ENCODE measurements around the gene ARL8B.
"Not testable (repeated sequence)": the region's sequence is repeated elsewhere in the genome, so short reads cannot be mapped to it uniquely, and the experiment has no call there.

The ARL8B gene

GRCh38 chr3:5165698-5166097 lies 43.6 kb downstream of the ARL8B start:
- DNase-seq (ENCODE audit: low read depth in 1 of 2, low spot score in 1 of 2), result no peak
- in situ Hi-C loops (cut with HindIII; ENCODE audit: low pct_unique_long_range_greater_than_20kb, low sequenced_read_pairs), result no loop called here
- no peak for TF ChIP-seq JUND (IDR thresholded peaks at IDR 0.05; ENCODE audit: low read depth)

GRCh38 chr3:5166846-5167245 lies 44.8 kb downstream of the ARL8B start:
- in situ Hi-C loops (cut with HindIII; ENCODE audit: low pct_unique_long_range_greater_than_20kb, low sequenced_read_pairs), result no loop called here
- DNase-seq (ENCODE audit: low read depth in 1 of 2, low spot score in 1 of 2), result no peak
- no peak for TF ChIP-seq JUND (IDR thresholded peaks at IDR 0.05; ENCODE audit: low read depth)

DNA sequence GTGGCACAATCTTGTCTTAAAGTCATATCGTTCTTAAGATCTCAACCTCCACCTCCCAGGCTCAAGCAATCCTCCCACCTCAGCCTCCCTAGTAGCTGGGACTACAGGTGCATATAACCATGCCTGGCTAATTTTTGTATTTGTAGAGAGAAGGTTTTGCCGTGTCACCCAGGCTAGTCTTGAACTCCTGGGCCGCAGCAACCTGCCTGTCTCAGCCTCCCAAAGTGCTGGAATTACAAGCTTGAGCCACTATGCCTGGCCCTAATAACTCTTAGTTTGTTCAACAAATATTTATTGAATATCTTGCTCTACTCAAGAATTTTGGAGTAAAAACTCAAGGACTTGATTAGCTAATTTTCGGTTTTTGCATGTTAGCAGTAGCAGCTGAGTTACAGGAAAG lies 46.0 kb downstream of the ARL8B start:
- TF ChIP-seq JUND (IDR thresholded peaks at IDR 0.05; ENCODE audit: low read depth), result no peak
- DNase-seq (ENCODE audit: low read depth in 1 of 2, low spot score in 1 of 2), result no peak
- in situ Hi-C loops (cut with HindIII; ENCODE audit: low pct_unique_long_range_greater_than_20kb, low sequenced_read_pairs), result no loop called here

DNA sequence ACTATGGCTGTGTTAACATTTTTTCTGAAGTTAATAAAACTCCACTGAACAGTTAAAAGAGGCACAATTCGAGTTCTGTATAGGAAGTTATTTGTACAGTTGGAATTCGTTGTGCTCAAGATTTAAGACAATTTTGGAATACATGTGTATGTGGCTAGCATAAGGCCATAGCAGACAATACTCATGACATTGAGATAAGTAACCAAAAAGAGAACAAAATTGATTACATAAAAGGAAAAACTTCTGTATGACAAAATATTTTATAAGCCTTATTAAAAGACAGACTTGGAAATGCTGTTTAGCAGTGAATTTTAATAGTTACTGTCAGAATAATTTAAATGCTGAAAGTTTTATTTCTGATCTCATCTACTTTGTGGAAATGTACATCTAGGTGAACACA lies 47.7 kb downstream of the ARL8B start:
- DNase-seq (ENCODE audit: low read depth in 1 of 2, low spot score in 1 of 2), result no peak
- no peak for TF ChIP-seq JUND (IDR thresholded peaks at IDR 0.05; ENCODE audit: low read depth)
- in situ Hi-C loops (cut with HindIII; ENCODE audit: low pct_unique_long_range_greater_than_20kb, low sequenced_read_pairs), result no loop called here

DNA sequence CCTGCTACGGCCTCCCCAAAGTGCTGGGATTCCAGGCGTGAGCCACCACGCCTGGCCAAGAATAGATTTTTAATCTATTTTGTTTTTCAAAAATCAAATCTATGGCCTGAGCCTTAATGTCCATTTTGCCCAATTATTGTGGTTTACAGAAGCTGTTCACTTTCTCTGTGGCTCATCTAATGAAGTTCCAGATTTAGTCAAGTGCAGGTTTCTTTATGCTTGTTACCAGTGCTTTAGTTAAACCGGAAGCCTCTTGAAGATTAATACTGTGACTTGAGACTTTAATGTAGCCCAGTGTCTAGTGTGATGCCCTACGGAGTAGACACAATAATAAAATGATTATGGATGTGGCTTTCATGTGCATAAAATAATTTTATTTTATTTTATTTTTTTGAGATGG lies 48.9 kb downstream of the ARL8B start:
- no peak for TF ChIP-seq JUND (IDR thresholded peaks at IDR 0.05; ENCODE audit: low read depth)
- no peak for DNase-seq (ENCODE audit: low read depth in 1 of 2, low spot score in 1 of 2)
- in situ Hi-C loops (cut with HindIII; ENCODE audit: low pct_unique_long_range_greater_than_20kb, low sequenced_read_pairs), result no loop called here

DNA sequence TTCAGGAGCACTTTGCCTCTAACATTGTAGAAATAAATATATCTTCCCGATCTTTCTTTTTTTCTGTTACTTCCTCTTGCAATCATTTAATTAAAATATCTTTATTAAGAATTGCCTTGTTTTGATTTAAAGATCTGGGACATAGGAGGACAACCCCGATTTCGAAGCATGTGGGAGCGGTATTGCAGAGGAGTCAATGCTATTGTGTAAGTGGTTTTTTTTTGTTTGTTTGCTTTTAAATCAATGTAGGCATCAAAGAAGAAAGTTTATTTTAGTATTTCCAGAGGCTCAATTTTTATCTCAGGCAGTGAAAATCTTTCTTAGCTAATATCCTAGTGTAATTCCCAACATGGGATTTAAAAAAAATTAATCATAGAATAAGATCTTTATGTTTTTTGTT lies 49.9 kb downstream of the ARL8B start:
- TF ChIP-seq JUND (IDR thresholded peaks at IDR 0.05; ENCODE audit: low read depth), result no peak
- DNase-seq (ENCODE audit: low read depth in 1 of 2, low spot score in 1 of 2), result no peak
- in situ Hi-C loops (cut with HindIII; ENCODE audit: low pct_unique_long_range_greater_than_20kb, low sequenced_read_pairs), result no loop called here

DNA sequence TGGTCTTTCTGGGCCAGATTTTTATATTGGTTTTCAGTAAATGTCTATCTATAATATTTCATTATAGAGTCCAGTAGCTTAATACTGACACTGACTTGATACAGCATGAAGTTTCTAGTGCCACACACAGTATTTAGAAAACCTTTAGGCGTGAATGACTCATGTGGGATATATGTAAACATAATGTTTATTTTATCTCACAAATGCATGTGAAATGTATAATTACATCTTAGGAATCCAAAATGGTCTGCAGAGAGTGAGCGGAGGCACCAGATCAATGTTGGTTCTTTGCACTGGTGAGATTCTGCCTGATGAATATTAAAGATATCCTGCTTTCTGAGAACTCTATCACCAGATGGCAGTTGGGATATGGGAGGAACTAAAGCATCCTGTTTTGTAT lies 56.9 kb downstream of the ARL8B start:
- in situ Hi-C loops (cut with HindIII; ENCODE audit: low pct_unique_long_range_greater_than_20kb, low sequenced_read_pairs); DNase-seq (ENCODE audit: low read depth in 1 of 2, low spot score in 1 of 2): not testable (repeated sequence)

DNA sequence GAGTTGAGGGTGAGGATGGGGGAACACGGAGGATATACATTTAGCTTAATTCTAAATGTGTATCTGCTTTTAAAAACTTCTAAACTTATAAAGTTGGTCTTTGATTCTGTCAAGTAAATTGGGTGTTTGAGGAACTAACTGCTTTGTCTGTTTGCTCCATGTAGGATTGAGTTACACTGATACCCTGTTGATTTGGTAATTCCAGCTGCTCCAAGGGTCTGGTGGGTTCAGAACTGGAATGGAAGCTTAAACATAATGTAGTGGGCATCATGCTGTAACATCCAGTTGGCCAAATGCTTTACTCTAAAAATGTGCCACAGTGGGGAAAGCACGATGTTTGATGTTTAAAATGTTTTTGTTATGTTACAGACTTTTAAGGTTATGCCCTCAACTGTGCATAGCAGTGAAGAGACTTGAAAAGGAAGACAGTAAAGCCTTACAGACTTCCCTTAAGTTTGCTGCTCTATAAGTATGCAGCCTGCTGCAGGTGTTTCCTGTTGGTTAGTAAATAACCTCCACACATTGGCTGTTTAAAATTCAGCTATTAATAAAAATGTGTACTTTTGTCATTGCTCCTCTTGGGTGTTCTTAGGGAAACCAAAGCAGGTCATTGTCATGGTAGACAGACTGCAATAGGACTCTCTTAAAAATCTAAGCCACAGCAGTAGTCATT lies 59.5 kb downstream of the ARL8B start:
- DNase-seq (ENCODE audit: low read depth in 1 of 2, low spot score in 1 of 2), result no peak
- in situ Hi-C loops (cut with HindIII; ENCODE audit: low pct_unique_long_range_greater_than_20kb, low sequenced_read_pairs), result no loop called here
- TF ChIP-seq JUND (IDR thresholded peaks at IDR 0.05; ENCODE audit: low read depth), result no peak

DNA sequence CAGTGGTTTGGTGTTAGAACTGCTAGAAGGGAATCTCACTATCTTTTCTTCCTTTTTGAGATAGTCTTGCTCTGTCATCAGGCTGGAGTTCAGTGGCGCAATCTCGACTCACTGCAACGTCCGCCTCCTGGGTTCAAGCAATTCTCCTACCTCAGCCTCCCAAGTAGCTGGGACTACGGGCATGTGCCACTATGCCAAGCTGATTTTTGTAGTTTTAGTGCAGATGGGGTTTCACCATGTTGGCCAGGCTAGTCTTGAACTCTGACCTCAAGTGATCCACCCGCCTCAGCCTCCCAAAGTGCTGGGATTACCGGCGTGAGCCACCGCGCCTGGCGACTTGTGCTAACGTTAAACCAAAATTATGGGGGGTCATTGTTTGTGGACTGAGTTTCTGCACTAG lies 61.6 kb downstream of the ARL8B start:
- in situ Hi-C loops (cut with HindIII; ENCODE audit: low pct_unique_long_range_greater_than_20kb, low sequenced_read_pairs); DNase-seq (ENCODE audit: low read depth in 1 of 2, low spot score in 1 of 2): not testable (repeated sequence)

GRCh38 chr3:5184499-5184898 lies 62.4 kb downstream of the ARL8B start:
- in situ Hi-C loops (cut with HindIII; ENCODE audit: low pct_unique_long_range_greater_than_20kb, low sequenced_read_pairs), result no loop called here
- TF ChIP-seq JUND (IDR thresholded peaks at IDR 0.05; ENCODE audit: low read depth), result no peak
- DNase-seq (ENCODE audit: low read depth in 1 of 2, low spot score in 1 of 2), result no peak

DNA sequence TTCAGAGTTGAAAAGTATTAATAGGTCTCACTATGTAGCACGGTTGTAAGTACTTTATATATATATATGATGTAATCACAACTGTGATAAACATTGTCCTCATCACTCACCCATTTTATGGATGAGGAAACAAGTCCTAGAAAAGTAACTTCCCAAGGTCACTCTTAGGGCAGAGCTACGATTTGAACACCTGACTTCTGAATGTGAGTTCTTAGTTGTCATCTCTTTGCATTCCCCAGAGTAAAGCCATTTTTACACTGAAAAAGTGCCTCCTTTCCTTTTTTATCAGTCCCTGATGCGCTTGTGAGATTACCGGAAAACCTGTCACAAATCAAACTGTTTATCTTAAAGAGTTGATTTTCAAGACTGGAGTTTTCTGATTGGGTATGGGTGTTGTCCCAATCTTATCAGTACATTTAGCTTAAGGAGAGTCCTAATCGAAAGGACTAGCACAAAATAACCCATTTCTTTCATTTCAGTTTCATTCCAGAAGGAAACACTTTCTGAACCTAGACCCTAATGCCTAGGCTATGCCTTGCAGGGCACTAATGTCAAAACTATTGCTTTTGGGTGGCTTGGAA lies 63.1 kb downstream of the ARL8B start:
- no peak for DNase-seq (ENCODE audit: low read depth in 1 of 2, low spot score in 1 of 2)
- TF ChIP-seq JUND (IDR thresholded peaks at IDR 0.05; ENCODE audit: low read depth), result no peak
- in situ Hi-C loops (cut with HindIII; ENCODE audit: low pct_unique_long_range_greater_than_20kb, low sequenced_read_pairs), result no loop called here

DNA sequence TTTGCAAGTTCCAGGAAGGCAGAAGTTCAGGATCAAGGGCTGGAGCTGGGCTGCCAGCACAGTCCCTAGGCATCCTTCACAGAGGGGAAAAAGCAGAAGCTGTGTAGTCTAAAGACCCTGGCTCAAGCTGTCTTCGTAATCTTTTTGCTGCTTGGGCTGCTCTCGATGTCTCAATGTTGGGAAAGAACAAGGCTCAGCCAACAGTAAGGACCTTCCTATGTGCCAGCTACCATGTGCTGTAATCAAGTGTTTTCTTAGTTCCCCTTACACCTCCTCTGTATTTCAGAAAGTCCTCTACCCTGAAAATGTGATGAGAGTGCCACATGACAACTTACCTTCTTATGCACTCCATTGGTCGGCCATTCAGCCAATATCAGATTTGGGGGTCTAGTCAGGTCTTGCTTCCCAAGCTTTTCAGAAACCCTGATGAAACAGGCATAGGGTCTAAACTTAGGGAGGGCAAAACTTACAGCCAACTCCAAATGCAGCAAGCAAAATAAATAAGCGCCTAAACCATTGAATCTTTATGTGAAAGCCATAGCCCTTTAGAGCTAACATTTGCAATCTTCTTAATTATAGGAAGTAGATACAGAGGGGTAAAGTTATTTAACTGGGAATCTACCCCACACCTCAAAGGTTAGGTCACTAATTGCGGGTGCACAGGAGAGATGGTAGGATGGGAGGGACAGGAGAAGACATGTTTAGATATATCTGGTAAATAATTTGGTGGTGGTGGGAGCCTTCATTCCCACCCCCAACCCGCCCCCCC lies 64.2 kb downstream of the ARL8B start:
- DNase-seq (ENCODE audit: low read depth in 1 of 2, low spot score in 1 of 2), result no peak
- TF ChIP-seq JUND (IDR thresholded peaks at IDR 0.05; ENCODE audit: low read depth), result no peak
- in situ Hi-C loops (cut with HindIII; ENCODE audit: low pct_unique_long_range_greater_than_20kb, low sequenced_read_pairs), result no loop called here

DNA sequence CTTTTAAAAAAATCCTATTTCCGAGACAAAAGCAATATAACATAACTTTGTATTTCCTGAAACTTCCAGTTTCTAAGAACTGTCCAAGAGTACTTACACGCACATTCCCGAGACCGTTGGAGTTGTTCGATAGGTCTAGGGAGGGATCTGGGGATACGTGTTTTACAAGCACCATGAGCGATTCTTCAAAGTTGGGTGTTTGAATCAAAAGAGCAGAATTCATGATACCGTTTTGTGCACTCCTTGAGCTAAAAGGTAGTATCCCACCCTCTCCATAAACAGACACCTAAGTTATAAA lies 64.7 kb downstream of the ARL8B start:
- DNase-seq (ENCODE audit: low read depth in 1 of 2, low spot score in 1 of 2), result peak in 1 of 2 experiments; percentile 52
- in situ Hi-C loops (cut with HindIII; ENCODE audit: low pct_unique_long_range_greater_than_20kb, low sequenced_read_pairs), result no loop called here
- no peak for TF ChIP-seq JUND (IDR thresholded peaks at IDR 0.05; ENCODE audit: low read depth)

Measured in T47D (cell line).